SU-DHL-6 (cell line): ENCODE data around the gene WIPF3.

Experiments used
- CTCF ChIP-seq: fragments of 200-600 bp; sonication (generic); IDR thresholded peaks from one replicate; pipeline ENCODE4 v1.5.1; 2017; ENCODE audit warnings: antibody characterized with exemption, mild to moderate bottlenecking, low read length, moderate library complexity; ENCODE audit not compliant: insufficient read depth, poor library complexity, severe bottlenecking
- EZH2phosphoT487 ChIP-seq: fragments of 200-600 bp; sonication (generic), shearing (Covaris generic); conservative IDR thresholded peaks from 2 replicates; pipeline ENCODE4 v1.6.1; 2018; ENCODE audit warnings: mild to moderate bottlenecking, antibody characterized with exemption, low read length, moderate library complexity, mixed read lengths

- TF ChIP-seq CTCF (no peak), EZH2phosphoT487 (no peak)
Observed at GRCh38 chr7:29866490-29866930, 60.2 kb downstream of the WIPF3 start.
